ENCODE data around the gene ACR.

Gene ACR

GRCh38 chr22:50702821-50703725, 34.9 kb upstream of the ACR start:
- DNase-seq (ENCODE audit: low read depth, low spot score): no peak

- DNase-seq (ENCODE audit: low read depth, low spot score): no peak
These were observed 34.1 kb upstream of the ACR start for GRCh38 chr22:50703726-50704509.

GRCh38 chr22:50704510-50705218, 33.3 kb upstream of the ACR start:
- no peak for DNase-seq (ENCODE audit: low read depth, low spot score)

- no peak for DNase-seq (ENCODE audit: low read depth, low spot score)
These were observed 32.7 kb upstream of the ACR start for GRCh38 chr22:50705219-50705691.

GRCh38 chr22:50705851-50706351, 32.1 kb upstream of the ACR start:
- DNase-seq (ENCODE audit: low read depth, low spot score): no peak

- DNase-seq (ENCODE audit: low read depth, low spot score): no peak
These were observed 31.4 kb upstream of the ACR start for GRCh38 chr22:50706481-50707125.

- DNase-seq (ENCODE audit: low read depth, low spot score): no peak
These were observed 29.5 kb upstream of the ACR start for GRCh38 chr22:50708474-50708873.

GRCh38 chr22:50708996-50709395, 29.0 kb upstream of the ACR start:
- no peak for DNase-seq (ENCODE audit: low read depth, low spot score)

GRCh38 chr22:50710221-50710620, 27.8 kb upstream of the ACR start:
- DNase-seq (ENCODE audit: low read depth, low spot score): no peak

- no peak for DNase-seq (ENCODE audit: low read depth, low spot score)
These were observed 27.1 kb upstream of the ACR start for GRCh38 chr22:50710886-50711285.

- DNase-seq (ENCODE audit: low read depth, low spot score): no peak
These were observed 26.3 kb upstream of the ACR start for GRCh38 chr22:50711446-50712340.

- DNase-seq (ENCODE audit: low read depth, low spot score): no peak
These were observed 25.5 kb upstream of the ACR start for GRCh38 chr22:50712341-50713007.

- DNase-seq (ENCODE audit: low read depth, low spot score): no peak
These were observed 25.0 kb upstream of the ACR start for GRCh38 chr22:50713008-50713385.

- no peak for DNase-seq (ENCODE audit: low read depth, low spot score)
These were observed 24.4 kb upstream of the ACR start for GRCh38 chr22:50713571-50714056.

- DNase-seq (ENCODE audit: low read depth, low spot score): no peak
These were observed 23.9 kb upstream of the ACR start for GRCh38 chr22:50714150-50714549.

GRCh38 chr22:50714631-50715179, 23.3 kb upstream of the ACR start:
- DNase-seq (ENCODE audit: low read depth, low spot score): no peak

- DNase-seq (ENCODE audit: low read depth, low spot score): no peak
These were observed 22.8 kb upstream of the ACR start for GRCh38 chr22:50715250-50715649.

- no peak for DNase-seq (ENCODE audit: low read depth, low spot score)
These were observed 22.2 kb upstream of the ACR start for GRCh38 chr22:50715776-50716175.

GRCh38 chr22:50716290-50717024, 21.5 kb upstream of the ACR start:
- DNase-seq (ENCODE audit: low read depth, low spot score): no peak

All from activated CD4-positive, CD25-positive, alpha-beta regulatory T cell treated with anti-CD3 and anti-CD28 coated beads, Interleukin-2, amount 50 U/mL, for 16 hours (primary cell).